ENCODE measurements around the gene PPP2R2C.

PPP2R2C gene

DNA sequence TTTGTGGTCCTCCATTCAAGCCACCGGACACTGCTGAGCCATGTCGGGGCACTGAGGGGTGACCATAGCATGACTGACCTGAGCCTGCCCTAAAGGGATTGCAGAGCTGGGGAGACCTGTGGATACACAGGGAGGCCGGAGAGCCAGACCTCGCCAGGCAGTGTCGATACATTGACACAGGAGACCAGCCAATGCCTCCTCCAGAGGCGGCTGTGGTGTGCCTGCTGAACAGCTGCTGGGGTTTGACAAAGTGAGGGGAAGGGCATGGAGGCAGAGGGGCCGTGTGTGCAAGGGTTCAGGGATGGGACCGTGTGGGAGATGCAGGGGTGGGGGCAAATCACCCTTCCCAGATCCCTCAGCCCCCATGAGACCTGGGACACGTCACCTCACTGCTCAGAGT lies 48.0 kb downstream of the PPP2R2C start:
- DNase-seq (ENCODE audit: low spot score), result no peak

DNA sequence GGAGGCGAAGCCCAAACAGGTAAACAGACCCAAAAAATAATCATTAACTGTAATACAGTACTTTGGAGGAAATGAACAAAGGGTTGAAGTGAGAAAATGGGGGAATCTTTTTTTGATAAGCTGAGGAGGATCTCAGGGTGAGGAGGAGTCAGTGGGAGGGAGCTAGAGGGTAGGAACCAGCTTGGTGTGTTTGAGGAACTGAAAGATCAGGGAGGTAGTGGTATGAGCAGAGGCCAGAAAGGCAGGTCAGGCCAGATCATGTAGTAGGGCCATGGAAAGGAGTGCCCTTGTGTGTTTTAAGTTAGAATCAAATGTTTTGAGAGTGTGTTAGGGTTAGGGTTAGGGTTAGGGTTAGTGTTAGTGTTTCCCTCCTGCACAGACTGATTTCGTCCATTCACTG lies 48.8 kb downstream of the PPP2R2C start:
- no peak for DNase-seq (ENCODE audit: low spot score)

DNA sequence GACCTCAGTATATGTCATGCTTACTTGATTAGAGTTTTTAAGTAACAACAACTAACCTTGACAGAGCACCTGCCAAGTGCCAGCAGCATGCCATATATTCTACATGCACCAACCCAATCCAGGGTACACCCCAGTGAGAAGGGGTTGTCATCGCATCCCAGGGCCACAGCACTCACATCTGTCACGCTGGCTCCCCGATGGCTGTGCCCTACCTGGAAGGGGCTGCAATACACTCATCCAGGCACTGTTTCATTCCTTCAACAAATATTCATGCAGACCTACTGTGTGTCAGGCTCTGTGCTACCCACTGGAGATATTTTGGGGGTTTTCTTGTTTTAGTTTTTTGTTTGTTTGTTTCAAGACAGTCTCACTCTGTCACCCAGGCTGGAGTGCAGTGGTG lies 49.5 kb downstream of the PPP2R2C start:
- no peak for DNase-seq (ENCODE audit: low spot score)

DNA sequence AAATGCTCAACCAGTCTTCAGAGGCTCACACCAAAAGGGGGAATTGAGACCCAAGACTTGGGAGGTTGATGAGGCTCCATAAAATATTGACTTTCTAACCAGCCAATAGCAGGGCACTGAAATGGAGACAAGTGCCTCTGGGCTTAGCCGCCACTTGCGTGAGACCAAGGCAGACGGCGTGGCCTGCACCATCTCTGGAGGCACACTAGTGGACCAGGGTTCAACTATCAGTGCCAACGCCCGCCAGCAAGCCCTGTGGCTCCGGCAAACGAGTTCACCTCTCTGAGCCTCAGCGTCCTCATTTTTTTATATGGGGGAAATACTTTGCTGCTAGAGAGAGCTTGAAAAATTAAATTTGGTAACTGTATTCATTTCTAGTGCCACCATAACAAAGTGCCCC lies 50.3 kb downstream of the PPP2R2C start:
- DNase-seq (ENCODE audit: low spot score), result no peak

DNA sequence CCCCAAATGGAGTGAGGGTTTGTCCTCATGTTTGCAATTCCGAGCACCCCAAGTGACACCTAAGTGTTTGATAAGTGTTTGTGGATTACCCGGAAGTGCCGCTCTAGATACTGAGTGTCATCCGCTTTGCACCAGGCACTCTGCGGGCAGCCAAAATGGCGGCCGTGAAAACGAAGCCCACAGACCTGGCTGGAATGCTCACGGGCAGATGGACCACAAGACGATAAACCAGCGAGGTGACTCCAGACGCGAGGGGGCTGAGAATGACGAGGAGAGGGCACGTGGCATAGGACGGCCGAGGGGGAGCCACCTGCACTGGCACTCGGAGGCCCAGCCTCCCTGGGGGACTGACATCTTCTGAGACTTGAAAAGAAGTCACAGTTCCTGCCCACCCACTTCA lies 51.0 kb downstream of the PPP2R2C start:
- no peak for DNase-seq (ENCODE audit: low spot score)

DNA sequence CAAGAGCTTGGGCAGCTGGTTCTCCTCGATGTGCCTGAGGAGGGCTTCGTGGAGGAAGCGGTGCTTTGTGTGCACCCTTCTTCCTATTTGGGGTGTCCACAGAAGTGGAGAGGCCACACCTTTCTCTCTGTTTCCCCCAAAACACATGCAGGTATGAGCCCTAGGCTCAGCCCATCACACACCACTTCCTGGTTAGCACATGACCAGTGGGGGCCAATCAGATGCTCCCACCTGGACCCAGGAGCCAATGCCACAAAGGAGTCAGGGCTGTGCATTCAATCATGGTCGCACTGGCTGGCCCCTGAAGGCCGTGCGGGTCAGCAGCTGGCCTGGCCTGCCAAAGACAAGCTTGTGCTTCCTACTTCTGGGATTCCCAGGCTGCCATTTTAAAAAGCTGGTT lies 51.4 kb downstream of the PPP2R2C start:
- no peak for DNase-seq (ENCODE audit: low spot score)

DNA sequence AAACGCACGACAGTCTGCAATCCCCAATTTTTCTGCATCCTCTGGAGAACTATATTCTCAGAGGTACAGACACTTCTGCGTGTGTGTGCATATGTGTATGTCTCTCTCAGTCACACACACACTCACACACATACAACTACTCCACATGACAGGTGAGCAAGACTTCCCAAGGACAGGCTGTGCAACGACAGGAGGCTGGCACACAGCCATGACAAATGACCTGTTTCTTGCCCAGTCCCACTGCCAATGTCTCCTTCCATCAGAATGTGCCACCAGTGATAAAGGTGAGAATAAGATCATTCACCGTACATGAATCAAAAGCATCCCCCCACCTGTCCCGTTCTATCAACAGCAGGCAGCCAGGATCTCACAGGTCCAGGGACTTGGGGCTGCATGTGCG lies 52.4 kb downstream of the PPP2R2C start:
- DNase-seq (ENCODE audit: low spot score), result no peak

DNA sequence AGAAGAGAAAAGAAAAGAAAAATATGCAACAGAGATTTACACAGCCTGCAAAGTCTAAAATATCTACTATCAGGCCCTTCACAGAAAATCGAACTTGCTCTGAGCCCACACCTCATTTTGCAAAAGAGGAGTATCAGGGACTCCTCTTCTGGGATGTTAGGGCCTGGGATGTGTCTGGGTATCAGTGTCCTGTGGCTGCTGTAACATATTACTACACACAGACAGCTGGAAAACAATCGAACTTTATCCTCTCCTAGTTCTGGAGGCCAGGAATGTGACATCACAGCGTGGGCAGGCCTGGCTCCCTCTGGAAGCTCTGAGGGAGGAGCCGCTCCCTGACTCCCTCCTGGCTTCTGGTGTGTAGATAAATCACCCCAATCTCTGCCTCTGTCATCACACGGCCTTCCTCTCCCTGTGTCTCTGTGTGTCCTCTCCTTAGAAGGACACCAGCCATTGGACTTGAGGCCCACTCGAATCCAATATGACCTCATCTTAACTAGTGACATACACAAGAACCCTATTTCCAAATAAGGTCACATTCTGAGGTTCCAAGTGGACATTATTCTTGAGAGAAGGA lies 52.9 kb downstream of the PPP2R2C start:
- no peak for DNase-seq (ENCODE audit: low spot score)

DNA sequence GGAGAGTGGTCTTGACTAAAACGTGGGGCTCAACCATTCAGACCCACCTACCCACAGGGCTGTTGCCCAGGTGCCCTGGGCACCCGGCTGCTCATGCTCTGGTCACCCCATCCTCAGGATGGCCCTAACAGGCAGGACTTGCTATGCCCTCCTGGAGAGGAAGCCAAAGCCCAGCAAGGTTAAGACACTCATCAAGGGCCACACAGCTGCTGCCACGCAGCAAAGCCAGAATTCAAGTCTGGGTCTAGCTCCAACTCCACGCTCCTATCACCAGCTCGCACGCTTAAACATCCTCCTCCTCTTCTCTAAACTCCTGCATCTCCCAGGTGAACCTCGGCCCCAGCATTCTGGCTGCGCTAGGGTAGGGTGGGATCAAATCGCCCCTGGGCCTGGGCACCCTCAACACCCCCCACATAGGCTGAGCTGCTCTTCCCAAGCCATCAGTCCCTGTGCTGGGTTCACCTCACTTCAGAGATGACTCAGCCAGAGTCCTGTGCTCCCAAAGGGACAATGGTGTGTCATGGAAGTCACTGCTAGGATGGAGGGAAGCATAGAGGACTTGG lies 54.1 kb downstream of the PPP2R2C start:
- no peak for DNase-seq (ENCODE audit: low spot score)

DNA sequence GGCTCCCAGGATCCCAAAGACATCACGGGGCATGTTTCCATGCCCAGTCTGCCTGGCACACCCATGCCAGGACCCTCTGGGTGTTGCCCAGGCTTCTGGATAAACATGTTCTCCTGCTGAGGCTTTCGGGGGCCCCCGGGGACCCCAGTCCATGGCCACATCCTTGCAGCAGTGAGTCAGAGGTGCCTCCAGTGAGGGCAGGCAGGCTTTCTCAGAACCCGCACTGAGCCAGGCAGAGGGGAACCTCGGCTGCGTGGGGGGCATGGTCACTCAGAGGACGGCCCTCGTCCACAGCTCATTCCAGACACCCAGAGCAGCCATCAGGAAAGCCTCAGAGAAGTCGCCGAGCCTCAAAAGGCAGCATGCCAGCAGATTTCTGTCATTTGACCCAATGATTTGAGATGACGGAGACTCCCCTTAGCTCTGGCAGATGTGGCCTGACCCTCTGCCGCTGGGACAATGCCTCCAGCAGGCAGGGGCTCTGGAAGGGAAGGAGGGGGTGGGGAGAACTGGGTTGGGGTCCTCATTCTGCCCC lies 54.8 kb downstream of the PPP2R2C start:
- DNase-seq (ENCODE audit: low spot score), result no peak

DNA sequence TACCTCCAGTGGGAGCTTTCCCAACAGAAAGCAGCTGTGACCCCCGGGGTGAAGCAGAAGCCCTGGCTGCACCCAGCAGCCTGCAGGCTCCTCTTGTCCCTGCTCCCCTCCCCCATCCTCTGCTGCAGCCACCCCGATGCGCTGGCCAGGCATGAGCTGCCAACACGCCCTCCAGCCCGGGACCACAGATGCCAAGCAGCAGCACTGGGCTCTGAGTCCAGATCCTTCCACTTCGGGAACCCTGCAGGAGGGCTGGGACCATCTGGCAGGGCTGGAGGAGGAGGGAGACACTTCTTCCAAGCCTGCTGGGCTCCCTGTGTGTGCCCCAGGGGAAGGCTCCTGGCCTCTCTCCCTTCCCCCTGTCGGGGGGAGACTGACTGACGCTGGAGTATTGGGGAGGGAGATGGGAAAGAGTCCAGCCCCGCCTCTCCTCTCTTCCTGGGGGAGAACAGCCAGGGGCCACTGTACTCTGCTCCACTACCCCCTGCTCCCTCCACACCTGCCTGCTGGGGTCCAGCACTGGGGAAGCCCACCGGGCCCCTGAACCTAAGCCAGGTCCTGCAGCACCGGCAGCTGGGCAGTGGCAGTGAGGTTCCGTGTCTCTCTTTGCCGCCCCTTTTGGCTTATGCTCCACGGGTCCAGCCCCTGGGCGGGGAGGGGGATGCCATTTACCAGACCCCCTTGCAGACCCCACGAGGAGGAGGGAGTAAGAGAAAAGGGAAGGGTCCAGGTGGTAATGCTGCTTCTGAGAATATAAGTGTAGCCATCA lies 55.7 kb downstream of the PPP2R2C start:
- no peak for DNase-seq (ENCODE audit: low spot score)

DNA sequence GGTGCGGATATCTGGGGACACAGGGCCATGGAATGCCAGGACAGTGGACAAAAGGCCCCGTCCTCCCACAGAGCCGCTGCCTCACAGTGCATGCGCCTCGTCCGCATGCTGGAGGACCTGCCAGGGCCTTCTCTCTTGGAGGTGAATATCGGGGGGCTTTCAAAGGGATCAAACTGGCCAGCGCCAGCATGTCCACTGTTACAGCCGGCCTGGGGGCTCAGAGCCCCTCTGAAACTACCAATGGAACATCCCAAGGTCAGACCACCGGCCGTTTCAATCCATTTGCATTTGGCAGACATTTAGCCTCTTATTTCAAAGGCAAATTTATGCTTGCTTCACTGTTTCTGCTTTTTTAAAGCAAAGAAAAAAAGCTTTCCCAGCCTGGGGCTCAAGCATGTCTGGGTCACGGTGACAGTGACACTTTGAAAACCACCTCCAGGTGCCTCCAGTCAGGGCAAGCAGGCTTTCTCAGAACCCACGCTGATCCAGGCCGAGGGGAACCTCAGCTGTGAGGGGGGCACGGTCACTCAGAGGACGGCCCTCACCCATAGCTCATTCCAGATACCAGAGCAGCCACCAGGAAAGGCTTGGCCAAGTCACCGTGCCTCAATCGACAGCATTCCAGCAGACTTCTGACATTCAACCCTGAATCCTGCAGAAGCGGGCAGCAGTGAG lies 57.2 kb downstream of the PPP2R2C start:
- no peak for DNase-seq (ENCODE audit: low spot score)

DNA sequence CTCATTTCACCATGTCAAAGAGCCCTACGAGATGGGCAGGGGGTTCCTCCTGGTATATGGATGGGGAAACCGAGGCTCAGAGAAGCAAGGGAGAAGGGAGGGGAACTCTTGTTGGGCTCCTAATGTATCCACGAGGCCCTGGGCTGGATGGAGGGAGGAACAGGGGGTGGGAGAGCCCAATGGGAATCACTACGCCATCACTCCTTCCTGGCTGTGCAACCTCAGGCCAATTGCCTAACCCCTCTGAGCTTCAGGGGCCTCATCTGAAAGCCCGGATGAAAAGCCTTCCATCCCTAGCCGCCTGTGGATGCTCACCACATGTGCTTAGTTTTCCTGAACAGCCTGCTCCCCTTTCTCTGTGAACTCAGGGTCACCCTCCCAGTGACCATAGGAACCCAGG lies 57.8 kb downstream of the PPP2R2C start:
- DNase-seq (ENCODE audit: low spot score), result no peak

DNA sequence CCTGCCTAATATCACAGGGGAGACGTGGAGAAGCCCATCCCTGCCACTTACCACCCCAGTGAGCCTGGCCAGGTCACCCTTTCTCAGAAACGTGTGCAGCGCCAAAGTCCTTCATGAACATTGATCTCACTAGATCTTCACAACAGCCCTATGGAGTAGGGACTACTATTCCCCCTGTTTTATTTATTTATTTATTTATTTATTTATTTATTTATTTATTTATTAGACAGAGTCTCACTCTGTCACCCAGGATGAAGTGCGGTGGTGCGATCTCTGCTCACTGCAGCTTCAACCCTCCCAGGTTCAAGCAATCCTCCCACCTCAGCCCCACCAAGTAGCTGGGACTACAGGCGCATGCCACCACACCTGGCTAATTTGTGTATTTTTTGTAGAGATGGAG lies 61.8 kb downstream of the PPP2R2C start:
- DNase-seq (ENCODE audit: low spot score), result no peak

DNA sequence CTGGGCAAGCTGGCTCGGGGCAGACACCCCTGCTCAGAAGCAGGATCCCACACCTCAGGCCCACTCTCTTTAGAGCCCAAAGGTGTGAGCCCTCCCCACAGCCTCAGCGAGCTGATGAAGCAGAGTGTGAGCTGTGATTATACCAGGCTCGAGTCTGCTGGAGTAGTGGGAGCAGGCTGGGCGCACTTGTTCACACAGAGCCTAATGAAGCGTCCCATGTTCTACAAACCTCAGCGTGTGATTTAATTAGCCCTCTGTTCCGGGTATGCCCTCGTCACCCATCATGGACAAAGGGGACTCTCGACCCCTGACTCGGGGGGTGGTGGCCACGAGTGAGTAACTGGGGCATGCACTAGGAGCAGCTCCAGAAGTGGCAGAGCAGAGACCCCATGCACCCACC lies 62.3 kb downstream of the PPP2R2C start:
- no peak for DNase-seq (ENCODE audit: low spot score)

DNA sequence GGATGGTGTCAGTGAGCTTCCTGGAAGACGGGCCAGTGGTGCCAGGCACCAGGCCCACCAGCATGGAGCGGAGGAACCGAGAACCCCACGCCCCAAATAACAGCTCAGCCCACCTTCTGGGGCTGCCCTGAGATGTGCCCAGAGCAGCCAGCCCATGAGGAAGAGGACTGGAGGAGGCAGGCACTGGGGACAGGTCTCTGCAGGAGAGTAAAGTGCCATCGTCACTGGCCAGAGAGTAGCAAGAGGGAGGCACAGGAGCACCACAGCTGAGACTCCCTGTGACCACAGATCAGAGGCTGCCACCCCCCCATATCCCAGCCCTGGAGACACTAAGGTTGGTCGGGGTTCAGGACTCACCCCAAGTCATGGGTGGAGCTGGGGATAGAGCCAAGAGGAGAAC lies 63.0 kb downstream of the PPP2R2C start:
- DNase-seq (ENCODE audit: low spot score), result no peak

DNA sequence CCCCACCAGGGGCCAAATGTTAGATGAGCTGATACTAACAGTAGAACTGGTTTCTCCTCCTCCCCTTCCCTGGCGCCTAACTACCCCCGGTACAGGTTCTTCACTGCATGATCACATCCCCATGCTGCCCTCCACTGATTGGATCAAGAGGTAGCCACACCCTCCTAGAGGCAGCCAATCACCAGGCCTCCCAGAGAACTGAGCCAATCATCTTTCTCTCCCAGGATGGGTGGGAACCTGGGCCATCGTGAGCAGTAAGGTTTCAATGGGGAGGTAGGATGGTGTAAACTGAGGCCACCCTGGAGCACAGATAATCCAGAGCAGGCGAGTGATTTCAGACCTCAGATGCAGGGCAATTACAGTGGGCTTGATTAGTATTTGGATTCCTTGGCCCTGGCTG lies 64.2 kb downstream of the PPP2R2C start:
- no peak for DNase-seq (ENCODE audit: low spot score)

DNA sequence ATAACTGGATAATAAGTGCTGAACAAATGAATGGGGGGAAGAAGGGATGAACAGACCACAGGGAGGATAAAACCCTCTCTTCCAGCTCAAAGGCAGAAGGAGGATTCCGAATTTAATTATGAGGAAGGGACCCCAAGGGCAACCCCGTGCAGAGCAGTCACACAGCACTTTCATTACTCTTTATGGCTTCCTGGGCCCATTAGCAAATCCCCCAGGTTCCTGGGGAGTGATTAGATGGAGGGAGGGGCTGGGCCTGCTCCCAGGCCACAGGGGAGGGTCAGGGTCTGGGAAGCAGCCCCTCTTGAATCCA lies 67.1 kb downstream of the PPP2R2C start:
- no peak for DNase-seq (ENCODE audit: low spot score)

DNA sequence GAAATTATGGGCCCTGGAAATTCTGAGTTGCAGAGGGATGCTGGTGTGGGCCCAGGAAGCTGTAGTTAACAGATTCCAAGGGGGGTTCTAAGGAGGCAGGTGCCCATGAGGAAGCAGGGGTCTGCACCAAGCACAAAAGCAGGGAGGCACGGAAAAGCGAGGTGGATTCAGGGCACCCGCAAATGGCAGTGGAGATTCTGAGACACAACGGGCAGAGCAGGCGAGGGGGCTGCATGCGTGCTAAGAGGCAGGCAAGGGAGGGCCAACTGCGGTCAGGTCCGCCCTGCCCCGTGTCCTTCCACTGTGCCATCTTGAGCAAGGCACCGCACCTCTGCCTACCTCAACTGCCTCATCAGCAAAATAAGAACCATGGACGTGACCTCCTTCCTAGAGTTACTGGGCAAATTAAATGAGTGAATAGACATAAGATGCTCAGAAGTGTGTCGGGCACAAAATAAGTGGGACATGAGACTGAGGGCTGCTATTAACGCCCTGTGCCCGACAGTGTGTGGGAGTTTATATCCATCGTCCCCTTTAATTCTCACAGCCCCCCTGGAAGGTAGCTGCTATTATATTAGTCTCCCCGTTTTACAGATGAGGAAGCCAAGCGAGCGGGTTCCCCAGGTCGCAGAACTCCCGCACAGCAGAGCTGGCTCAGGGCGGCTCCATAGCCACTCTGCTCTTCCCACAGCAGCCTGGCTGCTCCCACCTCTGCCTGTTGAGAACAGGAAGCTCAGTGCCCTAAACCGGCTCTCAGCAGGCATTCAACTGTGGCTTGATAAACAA lies 67.6 kb downstream of the PPP2R2C start:
- no peak for DNase-seq (ENCODE audit: low spot score)

DNA sequence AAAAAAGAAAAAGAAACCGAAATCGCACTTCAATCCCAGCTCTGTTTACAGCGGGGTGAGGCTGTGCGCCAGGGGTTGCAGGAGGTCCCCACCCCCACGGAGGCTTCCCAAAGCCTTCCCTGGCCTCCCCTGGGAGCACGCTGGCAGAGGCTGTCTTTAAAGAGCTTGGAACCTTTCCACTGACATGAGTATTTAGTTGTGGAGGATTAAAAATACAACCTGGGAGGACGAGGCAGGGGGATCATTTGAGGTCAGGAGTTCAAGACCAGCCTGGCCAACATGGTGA lies 69.1 kb downstream of the PPP2R2C start:
- no peak for DNase-seq (ENCODE audit: low spot score)

DNA sequence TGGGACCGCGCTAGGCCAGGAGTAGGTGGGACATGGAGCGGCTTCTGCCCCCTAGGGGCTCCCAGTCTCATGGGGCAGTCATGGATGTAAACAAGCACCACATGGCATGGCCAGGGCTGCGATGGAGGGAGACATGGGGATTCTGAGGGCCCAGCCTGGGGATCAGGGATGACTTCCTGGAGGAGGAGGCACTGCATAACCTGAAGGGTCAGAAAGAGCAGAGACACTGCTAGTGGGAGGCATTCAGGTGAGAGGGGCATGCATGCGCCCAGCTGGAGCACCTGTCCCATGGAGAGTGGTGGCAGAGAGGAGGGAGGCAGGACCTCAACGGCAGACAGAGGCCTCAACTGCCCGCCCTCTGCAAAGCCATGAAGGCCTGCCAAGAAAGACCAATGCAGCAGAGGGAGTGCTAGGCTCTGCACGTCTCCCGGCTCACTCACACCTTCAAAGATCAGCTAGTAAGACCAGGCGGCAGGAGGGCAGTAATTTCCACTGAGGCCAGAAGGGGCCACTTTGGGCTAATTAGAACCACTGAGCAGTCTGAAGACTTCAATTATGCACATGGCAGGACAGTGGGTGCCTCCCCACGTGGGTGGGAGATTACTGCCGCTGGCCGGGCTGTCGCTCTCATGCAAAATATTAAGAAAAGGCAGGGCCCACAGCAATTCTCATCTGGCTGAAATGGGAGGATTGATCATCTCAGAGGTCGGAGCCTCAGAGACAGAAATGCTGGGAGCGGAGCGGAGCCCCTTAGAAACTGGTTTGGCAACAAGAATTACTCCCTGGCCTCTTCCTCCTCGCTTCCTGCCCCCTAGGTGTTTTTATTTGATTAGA lies 69.6 kb downstream of the PPP2R2C start:
- DNase-seq (ENCODE audit: low spot score), result no peak

DNA sequence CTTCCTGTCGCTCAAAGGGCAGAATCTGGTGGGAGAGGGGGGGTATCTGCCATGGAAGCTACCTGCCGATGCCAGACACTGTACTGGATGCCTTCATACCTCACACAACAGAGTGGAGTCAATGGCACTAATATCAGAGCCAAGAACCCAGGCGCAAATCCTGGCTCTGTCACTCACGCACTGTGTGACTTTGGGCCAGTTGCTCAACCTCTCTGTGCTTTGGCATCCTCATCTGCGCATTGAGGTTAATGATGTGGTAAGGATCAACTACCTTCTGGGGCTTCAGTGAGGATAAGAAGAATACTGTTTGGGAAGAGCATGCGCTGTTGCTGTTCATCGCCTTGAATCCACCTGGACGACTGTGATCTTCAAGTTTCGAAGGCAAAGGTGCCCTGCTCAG lies 70.6 kb downstream of the PPP2R2C start:
- DNase-seq (ENCODE audit: low spot score), result no peak
